NCI-H226 (cell line): Measurements from ENCODE around the gene PRSS53.

ENCODE experiments used
- DNase-seq: peaks from one replicate; pipeline ENCODE4 v3.0.0-alpha.2; 2015

PRSS53 gene

GRCh38 chr16:31077024-31077423, 11.7 kb downstream of the PRSS53 start:
- no peak for DNase-seq

GRCh38 chr16:31076319-31076718, 12.4 kb downstream of the PRSS53 start:
- DNase-seq, result no peak

GRCh38 chr16:31074814-31075183, 13.9 kb downstream of the PRSS53 start:
- no peak for DNase-seq

GRCh38 chr16:31073970-31074813, 14.6 kb downstream of the PRSS53 start, which contains the start of the genes ZNF646 and ZNF668:
TSS of gene ZNF646 (plus strand) at chr16:31074422. CDS start at chr16:31076325, 1,903 bp downstream.
TSS of gene ZNF668 (minus strand) at chr16:31074240. CDS start at chr16:31064459, 9,781 bp downstream.
- DNase-seq, result peak; percentile 99

- DNase-seq, result peak; percentile 80
Observed at GRCh38 chr16:31073142-31073969, 15.4 kb downstream of the PRSS53 start.

- no peak for DNase-seq
Observed at GRCh38 chr16:31072540-31073141, 16.1 kb downstream of the PRSS53 start.

GRCh38 chr16:31071861-31072260, 16.9 kb downstream of the PRSS53 start:
- DNase-seq, result no peak

GRCh38 chr16:31067342-31067741, 21.4 kb downstream of the PRSS53 start:
- DNase-seq, result no peak

GRCh38 chr16:31064882-31065461, 23.8 kb downstream of the PRSS53 start:
- peak; percentile 91 for DNase-seq

GRCh38 chr16:31063843-31064611, 24.7 kb downstream of the PRSS53 start:
- DNase-seq, result peak; percentile 47

GRCh38 chr16:31063495-31063842, 25.3 kb downstream of the PRSS53 start:
- no peak for DNase-seq

GRCh38 chr16:31061813-31062440, 26.8 kb downstream of the PRSS53 start:
- DNase-seq, result no peak

GRCh38 chr16:31061126-31061812, 27.5 kb downstream of the PRSS53 start:
- no peak for DNase-seq

GRCh38 chr16:31055613-31056012, 33.1 kb downstream of the PRSS53 start:
- no peak for DNase-seq

GRCh38 chr16:31052114-31052513, 36.6 kb downstream of the PRSS53 start:
- DNase-seq, result peak; percentile 95

- no peak for DNase-seq
Observed at GRCh38 chr16:31050280-31051030, 38.3 kb downstream of the PRSS53 start.

GRCh38 chr16:31043898-31044481, 44.8 kb downstream of the PRSS53 start:
- DNase-seq, result no peak

GRCh38 chr16:31043352-31043751, 45.4 kb downstream of the PRSS53 start:
- no peak for DNase-seq

GRCh38 chr16:31042866-31043265, 45.9 kb downstream of the PRSS53 start:
- no peak for DNase-seq

GRCh38 chr16:31038993-31039392, 49.8 kb downstream of the PRSS53 start:
- DNase-seq, result no peak
